MM.1S (cell line): ENCODE data around the gene CASP4.

ENCODE experiments used
- DNase-seq: peaks from one replicate; pipeline ENCODE4 v3.0.0-alpha.2; 2015
- H2AFZ ChIP-seq: fragments of 300-600 bp; sonication (generic); 2 replicates; pipeline ENCODE4 v1.6.0; 2016; ENCODE audit warnings: antibody characterized with exemption, low read length
- H3F3A ChIP-seq: fragments of 300-600 bp; sonication (generic); 2 replicates; pipeline ENCODE4 v1.6.1; 2016; ENCODE audit warnings: mild to moderate bottlenecking, antibody characterized with exemption, low read length, moderate library complexity, mixed read lengths; ENCODE audit not compliant: insufficient read depth
- H3K27ac ChIP-seq: fragments of 300-600 bp; sonication (generic); 2 replicates; pipeline ENCODE4 v1.5.1; 2016; ENCODE audit warnings: mild to moderate bottlenecking, low read length
- H3K27me3 ChIP-seq: fragments of 300-600 bp; sonication (generic); replicated peaks from 2 replicates; pipeline ENCODE4 v1.6.0; 2016; ENCODE audit warnings: low read length; ENCODE audit not compliant: insufficient read depth
- H3K36me3 ChIP-seq: fragments of 300-600 bp; sonication (generic); replicated peaks from 2 replicates; pipeline ENCODE4 v1.6.1; 2016; ENCODE audit warnings: mild to moderate bottlenecking, low read length, mixed read lengths; ENCODE audit not compliant: insufficient read depth
- H3K4me1 ChIP-seq: fragments of 300-600 bp; sonication (generic); 2 replicates; pipeline ENCODE4 v1.6.1; 2016; ENCODE audit warnings: low read length, mixed read lengths
- H3K4me2 ChIP-seq: fragments of 300-600 bp; sonication (generic); 2 replicates; pipeline ENCODE4 v1.6.0; 2016; ENCODE audit warnings: low read depth, low read length
- H3K4me3 ChIP-seq: fragments of 300-600 bp; sonication (generic); 2 replicates; pipeline ENCODE4 v1.5.1; 2016; ENCODE audit warnings: low read length, mixed read lengths
- H3K79me2 ChIP-seq: fragments of 300-600 bp; sonication (generic); 2 replicates; pipeline ENCODE4 v1.6.1; 2016; ENCODE audit warnings: mixed run types, low read length, mixed read lengths
- H3K9ac ChIP-seq: fragments of 300-600 bp; sonication (generic); 2 replicates; pipeline ENCODE4 v1.6.1; 2016; ENCODE audit warnings: low read length, mixed read lengths
- H3K9me2 ChIP-seq: fragments of 300-600 bp; sonication (generic); replicated peaks from 2 replicates; pipeline ENCODE4 v1.6.1; 2016; ENCODE audit warnings: mild to moderate bottlenecking, low read length, mixed read lengths; ENCODE audit not compliant: insufficient read depth
- H3K9me3 ChIP-seq: fragments of 300-600 bp; sonication (generic); replicated peaks from 2 replicates; pipeline ENCODE4 v1.6.1; 2016; ENCODE audit warnings: mild to moderate bottlenecking, low read length, mixed read lengths; ENCODE audit not compliant: insufficient read depth
- H4K20me1 ChIP-seq: fragments of 300-600 bp; sonication (generic); 2 replicates; pipeline ENCODE4 v1.6.1; 2016; ENCODE audit warnings: mild to moderate bottlenecking, low read length, moderate library complexity, mixed read lengths; ENCODE audit not compliant: insufficient read depth
- EZH2 ChIP-seq: fragments of 300-600 bp; sonication (generic); optimal IDR thresholded peaks from 2 replicates; pipeline ENCODE3; 2017; ENCODE audit warnings: low read depth, mild to moderate bottlenecking, antibody characterized with exemption, low read length, mixed read lengths
- EZH2phosphoT487 ChIP-seq: fragments of 300-600 bp; sonication (generic); IDR thresholded peaks from 2 replicates; pipeline ENCODE4 v1.6.1; 2018; ENCODE audit warnings: antibody characterized with exemption, low read length
- TF ChIP-seq, protein P1 (sequence below): fragments of 300-600 bp; sonication (generic); IDR thresholded peaks from 2 replicates; pipeline ENCODE4 v1.5.1; 2016; ENCODE audit warnings: antibody characterized with exemption, low read length, mixed read lengths

Gene CASP4

DNA sequence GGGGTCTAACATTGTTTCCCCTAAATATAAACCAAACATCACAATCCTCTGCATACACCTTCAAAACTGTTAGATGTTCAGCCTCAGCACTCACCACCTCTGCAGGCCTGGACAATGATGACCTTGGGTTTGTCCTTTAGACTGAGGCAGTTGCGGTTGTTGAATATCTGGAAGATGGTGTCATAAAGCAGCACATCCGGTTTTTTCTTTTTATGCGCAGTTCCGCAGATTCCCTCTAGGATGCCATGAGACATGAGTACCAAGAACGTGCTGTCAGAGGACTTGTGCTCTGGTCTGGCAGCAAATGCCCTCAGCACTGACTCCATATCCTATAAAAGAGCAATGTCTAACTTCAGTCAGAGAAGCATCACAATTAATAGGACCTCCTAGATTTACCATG, 31.8 kb upstream of the CASP4 start:
- no peaks in the 10 kb centered on the region for H4K20me1 ChIP-seq
- no peaks in the 10 kb centered on the region for H3K9me2 ChIP-seq
- 0 out of 2 replicates have a peak, but pooled peaks cover 2% of the 10 kb centered on the region for H3K4me1 ChIP-seq
- H3K27me3 ChIP-seq: no peaks in the 10 kb centered on the region
- no peak overlapping the region for H3K27ac ChIP-seq
- H3K4me3 ChIP-seq: no peak overlapping the region
- no peaks in the 10 kb centered on the region for H3K36me3 ChIP-seq
- no peak overlapping the region for H2AFZ ChIP-seq
- no peak overlapping the region for H3K9ac ChIP-seq
- H3F3A ChIP-seq: no peaks in the 10 kb centered on the region
- no peaks in the 10 kb centered on the region for H3K79me2 ChIP-seq
- no peaks in the 10 kb centered on the region for H3K9me3 ChIP-seq
- no peak overlapping the region for H3K4me2 ChIP-seq
- DNase-seq: no peak
- TF ChIP-seq, protein P1, sequence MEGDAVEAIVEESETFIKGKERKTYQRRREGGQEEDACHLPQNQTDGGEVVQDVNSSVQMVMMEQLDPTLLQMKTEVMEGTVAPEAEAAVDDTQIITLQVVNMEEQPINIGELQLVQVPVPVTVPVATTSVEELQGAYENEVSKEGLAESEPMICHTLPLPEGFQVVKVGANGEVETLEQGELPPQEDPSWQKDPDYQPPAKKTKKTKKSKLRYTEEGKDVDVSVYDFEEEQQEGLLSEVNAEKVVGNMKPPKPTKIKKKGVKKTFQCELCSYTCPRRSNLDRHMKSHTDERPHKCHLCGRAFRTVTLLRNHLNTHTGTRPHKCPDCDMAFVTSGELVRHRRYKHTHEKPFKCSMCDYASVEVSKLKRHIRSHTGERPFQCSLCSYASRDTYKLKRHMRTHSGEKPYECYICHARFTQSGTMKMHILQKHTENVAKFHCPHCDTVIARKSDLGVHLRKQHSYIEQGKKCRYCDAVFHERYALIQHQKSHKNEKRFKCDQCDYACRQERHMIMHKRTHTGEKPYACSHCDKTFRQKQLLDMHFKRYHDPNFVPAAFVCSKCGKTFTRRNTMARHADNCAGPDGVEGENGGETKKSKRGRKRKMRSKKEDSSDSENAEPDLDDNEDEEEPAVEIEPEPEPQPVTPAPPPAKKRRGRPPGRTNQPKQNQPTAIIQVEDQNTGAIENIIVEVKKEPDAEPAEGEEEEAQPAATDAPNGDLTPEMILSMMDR: peak; percentile 11; the same call in 1 of the 2 replicates
- no peak for TF ChIP-seq EZH2

DNA sequence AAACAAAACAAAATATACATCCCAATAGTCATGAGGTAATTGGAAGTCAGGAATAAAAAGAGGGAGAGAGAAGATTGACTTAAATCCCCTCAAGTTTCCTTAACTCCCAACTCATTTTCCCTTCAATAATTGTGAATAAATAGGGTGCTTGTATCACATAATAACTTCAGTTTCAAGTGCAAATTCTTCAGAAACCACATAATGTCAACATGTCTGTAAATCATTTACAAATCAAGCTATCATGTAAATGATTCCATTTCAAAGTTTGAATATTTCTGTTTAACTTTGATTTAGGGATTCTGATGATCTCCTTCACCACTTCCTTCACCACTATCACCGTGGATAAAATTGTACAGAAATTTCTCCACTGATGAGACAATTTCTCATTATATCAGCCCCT, 31.3 kb upstream of the CASP4 start:
- Histone ChIP-seq H3F3A (no peaks in the 10 kb centered on the region), H4K20me1 (no peaks in the 10 kb centered on the region), H3K79me2 (no peaks in the 10 kb centered on the region), H3K9me3 (no peaks in the 10 kb centered on the region), H3K4me1 (0 out of 2 replicates have a peak, but pooled peaks cover 2% of the 10 kb centered on the region), H3K9ac (no peak overlapping the region), H3K36me3 (no peaks in the 10 kb centered on the region), H3K4me2 (no peak overlapping the region), H2AFZ (no peak overlapping the region), H3K27me3 (no peaks in the 10 kb centered on the region), H3K4me3 (no peak overlapping the region), H3K9me2 (no peaks in the 10 kb centered on the region), H3K27ac (no peak overlapping the region)
- DNase-seq: no peak
- TF ChIP-seq, protein P1: no peak

DNA sequence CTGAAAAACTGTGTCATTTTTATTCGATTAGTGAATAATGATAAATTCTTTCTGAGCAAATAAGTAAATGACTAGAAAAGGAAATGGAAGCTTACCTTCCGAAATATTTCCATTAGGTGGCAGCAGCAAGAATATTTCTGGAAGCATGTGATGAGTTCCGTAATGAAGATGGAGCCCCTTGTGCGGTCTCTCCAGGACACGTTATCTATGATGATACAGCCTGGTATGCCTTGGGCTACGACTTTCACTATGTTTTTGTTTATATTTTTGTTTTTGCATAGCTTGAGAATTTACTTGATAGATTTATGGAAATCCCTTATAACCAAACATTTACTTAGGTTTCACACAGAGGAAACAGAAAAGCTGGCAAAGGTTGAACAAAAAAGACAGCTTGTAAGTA, 28.9 kb upstream of the CASP4 start:
- no peaks in the 10 kb centered on the region for H3K9me3 ChIP-seq
- no peak overlapping the region for H3K4me3 ChIP-seq
- H3K9ac ChIP-seq: no peak overlapping the region
- H3K27me3 ChIP-seq: no peaks in the 10 kb centered on the region
- H3K27ac ChIP-seq: no peak overlapping the region
- no peak overlapping the region for H3K4me2 ChIP-seq
- no peaks in the 10 kb centered on the region for H3F3A ChIP-seq
- no peak overlapping the region for H2AFZ ChIP-seq
- no peaks in the 10 kb centered on the region for H4K20me1 ChIP-seq
- H3K4me1 ChIP-seq: 0 out of 2 replicates have a peak, but pooled peaks cover 2% of the 10 kb centered on the region
- H3K36me3 ChIP-seq: no peaks in the 10 kb centered on the region
- H3K79me2 ChIP-seq: no peaks in the 10 kb centered on the region
- TF ChIP-seq EZH2 (no peak), EZH2phosphoT487 (no peak)
- TF ChIP-seq, protein P1: no peak
- H3K9me2 ChIP-seq: no peaks in the 10 kb centered on the region
- DNase-seq: no peak
